ENCODE measurements around the gene TIMM50.

DNA sequence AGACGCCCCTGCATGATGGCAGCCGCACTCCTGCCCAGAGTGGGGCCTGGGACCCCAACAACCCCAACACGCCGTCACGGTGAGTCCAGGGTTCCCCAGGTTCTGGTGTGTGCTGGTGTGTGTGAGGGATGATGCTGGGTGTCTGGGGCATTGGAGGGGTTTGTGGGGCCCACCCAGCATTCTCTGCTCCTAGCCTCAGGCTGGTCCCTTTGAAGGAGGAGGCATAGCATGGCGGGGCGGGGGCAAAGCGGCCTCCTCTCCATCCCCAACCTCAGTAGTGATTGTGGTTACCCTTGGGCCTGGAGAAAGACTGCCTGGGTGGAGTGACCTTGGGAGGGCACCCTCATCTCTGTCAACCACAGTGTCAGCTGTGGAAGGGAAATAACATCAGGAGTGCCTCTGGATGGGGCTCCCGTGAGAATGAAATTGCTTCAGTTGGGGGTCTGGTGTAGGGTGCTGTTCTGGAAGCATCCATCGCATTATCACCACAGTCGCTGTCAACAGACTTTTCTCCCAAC lies 7.1 kb upstream of the TIMM50 start:
- TF ChIP-seq, protein P1, sequence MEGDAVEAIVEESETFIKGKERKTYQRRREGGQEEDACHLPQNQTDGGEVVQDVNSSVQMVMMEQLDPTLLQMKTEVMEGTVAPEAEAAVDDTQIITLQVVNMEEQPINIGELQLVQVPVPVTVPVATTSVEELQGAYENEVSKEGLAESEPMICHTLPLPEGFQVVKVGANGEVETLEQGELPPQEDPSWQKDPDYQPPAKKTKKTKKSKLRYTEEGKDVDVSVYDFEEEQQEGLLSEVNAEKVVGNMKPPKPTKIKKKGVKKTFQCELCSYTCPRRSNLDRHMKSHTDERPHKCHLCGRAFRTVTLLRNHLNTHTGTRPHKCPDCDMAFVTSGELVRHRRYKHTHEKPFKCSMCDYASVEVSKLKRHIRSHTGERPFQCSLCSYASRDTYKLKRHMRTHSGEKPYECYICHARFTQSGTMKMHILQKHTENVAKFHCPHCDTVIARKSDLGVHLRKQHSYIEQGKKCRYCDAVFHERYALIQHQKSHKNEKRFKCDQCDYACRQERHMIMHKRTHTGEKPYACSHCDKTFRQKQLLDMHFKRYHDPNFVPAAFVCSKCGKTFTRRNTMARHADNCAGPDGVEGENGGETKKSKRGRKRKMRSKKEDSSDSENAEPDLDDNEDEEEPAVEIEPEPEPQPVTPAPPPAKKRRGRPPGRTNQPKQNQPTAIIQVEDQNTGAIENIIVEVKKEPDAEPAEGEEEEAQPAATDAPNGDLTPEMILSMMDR (IDR thresholded peaks at IDR 0.05 in 4 of 5, conservative IDR thresholded peaks at IDR 0.05 in 1 of 5) = no peak
- TF ChIP-seq POLR2A (IDR thresholded peaks at IDR 0.05) = no peak

Data from gastrocnemius medialis (tissue), 4 donors.